H4 (cell line): Measurements from ENCODE around the gene ZNF280A. TPM values are rescaled to one million over a fixed set of nuclear protein-coding genes. Genes with fewer than 3 reads are reported as not detected.

Experiments used
- DNase-seq: peaks from one replicate; pipeline ENCODE4 v3.0.0-alpha.2; 2015; ENCODE audit warnings: low spot score
- total RNA-seq: library from RNA; depleted of rRNA; stranded (reverse); fragments of >200 nt; shearing (Covaris generic); gene quantifications from 2 replicates; pipeline ENCODE4 v1.2.3, GENCODE V29; 2014; rRNA removed

Gene ZNF280A, protein sequence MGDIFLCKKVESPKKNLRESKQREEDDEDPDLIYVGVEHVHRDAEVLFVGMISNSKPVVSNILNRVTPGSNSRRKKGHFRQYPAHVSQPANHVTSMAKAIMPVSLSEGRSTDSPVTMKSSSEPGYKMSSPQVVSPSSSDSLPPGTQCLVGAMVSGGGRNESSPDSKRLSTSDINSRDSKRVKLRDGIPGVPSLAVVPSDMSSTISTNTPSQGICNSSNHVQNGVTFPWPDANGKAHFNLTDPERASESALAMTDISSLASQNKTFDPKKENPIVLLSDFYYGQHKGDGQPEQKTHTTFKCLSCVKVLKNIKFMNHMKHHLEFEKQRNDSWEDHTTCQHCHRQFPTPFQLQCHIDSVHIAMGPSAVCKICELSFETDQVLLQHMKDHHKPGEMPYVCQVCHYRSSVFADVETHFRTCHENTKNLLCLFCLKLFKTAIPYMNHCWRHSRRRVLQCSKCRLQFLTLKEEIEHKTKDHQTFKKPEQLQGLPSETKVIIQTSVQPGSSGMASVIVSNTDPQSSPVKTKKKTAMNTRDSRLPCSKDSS
- 0.06 and 0.18 TPM in 2 replicates for total RNA-seq

DNA sequence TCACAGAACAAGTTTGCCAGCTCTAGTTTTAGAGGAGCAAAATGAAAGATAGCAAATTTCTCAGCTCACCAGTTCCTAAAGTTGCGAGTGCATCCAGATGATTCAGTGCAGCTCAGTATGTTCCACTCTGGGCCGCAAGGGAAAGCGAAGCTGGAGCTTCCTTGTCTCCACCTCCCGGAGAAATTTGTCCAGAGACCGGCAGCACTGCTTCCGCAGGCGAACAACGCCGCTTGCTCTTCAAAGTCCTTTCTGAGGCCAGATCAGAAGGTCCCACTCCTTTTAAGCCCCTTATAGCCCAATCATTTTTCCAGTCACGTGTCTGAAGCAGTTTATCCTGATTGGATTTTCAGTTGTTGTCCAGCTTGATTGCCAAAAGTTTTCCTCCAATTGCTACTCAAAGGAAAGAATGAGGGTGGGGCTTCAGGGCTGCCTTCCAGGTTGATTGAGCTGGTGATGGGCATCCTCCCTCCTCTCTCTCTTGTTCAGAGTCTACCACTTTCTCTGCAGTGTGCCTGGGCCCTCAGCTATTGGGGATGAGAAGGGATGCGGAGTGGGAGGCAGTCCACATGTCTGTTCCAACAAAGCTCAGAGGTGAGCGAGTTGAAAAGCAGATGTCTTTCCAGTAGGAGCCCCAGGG, at the start of gene ZNF280A:
ZNF280A (minus strand) TSS at position 251 of the 637 bp plus-strand sequence. CDS start 4,640 bp downstream, outside the sequence.
- no peak for DNase-seq

DNA sequence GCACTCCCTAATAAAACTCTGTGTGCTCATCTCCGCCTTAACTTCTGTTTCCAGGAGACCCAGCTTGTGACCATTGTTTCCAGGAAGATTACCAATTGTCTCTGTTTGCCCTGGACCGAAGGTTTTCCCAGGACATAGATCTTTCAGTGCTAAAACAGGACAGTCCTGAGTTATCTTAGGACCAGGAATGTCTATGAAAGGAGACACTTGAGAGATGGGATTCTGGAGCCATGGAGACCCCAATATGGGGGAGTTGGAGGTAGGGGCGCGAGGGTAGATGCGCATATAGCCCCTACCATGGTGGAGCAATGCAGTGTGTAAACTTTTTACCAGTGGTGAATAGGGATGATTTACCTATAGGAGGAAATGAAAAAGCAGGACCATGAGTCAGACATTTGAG, 49.1 kb upstream of the ZNF280A start:
- no peak for DNase-seq

DNA sequence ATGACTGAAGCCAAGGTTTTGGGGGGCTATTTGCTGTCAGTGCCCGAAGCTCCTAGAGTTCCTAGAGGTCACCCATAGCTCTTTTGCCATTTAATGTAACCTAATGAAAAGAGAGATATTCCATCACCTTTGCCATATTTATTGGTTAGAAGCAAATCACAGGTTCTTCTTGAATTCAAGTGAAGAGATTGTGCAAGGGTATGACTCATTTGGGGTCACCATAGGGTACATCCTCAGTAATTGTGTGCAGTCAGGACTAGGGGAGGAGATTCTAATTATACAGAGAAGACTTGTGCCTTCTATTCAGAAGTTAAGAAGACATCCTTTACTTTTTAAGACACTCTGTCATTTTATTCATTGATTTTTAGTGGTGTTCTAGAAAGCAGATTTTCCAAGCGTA, 45.9 kb upstream of the ZNF280A start:
- no peak for DNase-seq

DNA sequence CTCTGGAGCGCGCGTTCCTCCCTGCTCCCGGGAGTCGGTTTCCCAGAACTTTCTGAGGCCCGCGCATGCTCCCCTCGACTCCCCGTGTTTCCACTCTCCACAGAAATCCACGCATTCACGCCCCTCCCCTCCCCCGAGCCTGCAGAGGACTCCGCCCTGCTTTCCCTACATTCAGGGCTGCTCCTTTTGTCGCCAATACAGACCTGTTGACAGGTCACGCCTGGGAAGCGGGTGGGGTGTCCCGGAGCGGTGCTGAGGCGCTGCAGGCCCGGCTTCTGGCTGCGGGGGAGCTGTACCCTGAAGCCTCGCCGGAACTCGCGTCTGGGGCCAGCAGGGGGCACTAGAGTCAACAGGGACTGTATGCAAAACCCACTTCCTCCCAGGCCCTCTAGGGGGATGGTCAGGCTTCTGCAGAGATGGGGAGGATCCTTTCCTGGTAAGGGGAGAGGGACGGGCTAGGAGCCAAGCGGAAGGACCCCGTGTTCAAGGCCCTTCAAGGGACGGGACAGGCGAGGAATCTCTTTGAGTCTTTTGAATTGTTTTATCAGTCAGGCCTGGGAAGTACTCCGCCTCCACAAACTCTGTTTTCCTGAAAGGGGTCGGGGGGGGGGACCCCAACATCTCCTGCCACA, 39.0 kb upstream of the ZNF280A start, which contains the start of gene PRAME:
PRAME (minus strand) TSS at position 294 of the 632 bp plus-strand sequence. CDS start 2,433 bp downstream, outside the sequence.
- DNase-seq, result peak; percentile 70

DNA sequence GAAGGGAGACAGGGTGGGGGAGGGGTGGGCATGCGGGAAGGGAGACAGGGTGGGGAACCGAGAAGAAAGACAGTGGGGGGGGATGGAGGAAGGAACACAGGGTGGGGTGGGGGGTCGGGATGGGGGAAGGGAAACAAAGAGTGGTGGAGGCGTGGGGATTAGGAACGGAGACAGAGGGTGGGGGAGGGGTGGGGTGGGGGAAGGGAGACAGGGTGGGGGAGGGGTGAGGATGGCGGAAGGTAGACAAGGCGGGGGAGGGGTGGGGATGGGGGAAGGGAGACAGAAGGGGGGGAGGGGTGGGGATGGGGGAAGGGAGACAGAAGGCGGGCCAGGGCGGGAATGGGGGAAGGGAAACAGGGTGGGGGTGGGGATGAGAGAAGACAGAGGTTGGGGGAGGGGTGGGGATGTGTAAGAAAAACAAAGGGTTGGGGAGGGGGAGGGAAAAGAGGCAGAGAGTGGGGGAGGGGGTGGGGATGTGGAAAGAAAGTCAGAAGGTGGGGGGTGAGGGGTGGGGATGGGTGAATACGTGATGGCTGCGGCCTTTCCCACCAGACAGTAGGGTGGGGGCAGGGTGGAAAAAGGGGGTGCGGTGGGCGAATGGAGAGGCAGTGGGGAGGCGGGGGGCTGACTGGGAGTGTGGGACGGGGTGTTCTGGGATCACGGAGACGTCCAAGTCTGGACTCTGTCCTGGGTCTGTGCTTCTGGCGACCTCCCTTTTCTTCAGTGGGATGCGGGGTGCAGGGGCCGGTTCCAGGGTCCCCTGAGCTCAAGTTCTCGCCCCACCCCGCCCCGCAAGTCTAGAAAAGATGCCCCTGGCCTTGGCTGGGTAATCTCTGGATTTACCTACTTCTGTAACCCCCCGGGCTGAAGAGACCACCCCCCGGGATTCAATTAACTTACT, 38.3 kb upstream of the ZNF280A start:
- no peak for DNase-seq

DNA sequence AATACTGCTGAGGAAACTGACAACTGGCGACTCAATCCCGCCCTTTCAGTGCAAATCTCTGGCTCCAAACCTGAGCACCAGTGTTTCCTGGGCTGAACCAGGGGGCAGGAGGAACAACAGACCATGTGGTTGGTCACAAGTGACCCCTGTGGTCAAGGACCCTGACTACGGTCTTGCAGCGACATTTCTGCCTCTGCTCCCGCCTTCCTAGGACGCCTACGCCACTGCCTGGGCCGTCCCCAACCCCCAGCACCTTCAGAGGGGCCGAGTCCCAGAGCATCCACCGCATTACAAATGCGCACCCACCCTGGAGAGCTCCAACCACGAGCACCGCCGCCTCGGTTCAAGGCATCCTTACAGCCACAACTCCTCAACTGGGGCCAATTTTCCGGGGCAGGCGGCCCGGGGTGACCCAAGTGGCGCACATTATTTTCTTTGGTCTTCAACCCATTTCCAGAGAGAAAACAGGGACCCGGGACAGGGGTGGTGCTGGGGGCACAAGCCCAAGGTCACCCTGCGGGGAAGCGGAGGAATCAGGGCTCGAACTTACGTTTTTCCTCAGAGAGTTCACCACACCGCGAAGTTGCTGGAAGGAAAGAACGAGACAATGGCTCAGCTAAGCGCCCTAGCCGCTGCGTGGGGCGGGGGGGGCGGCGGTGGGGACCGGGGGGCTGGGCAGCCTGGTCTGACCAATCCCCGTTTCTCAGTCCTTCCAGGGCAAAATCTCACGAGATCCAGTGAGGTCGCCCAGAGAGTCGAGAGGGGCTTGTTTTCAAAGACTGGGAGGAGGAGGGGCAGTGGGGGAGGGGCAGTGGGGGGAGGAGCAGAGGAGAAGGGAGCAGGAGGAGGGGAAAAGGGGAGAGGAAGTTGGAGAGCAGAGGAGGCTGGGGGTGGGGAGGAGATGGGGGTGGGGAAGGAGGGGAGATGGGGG, 37.2 kb upstream of the ZNF280A start:
- no peak for DNase-seq

DNA sequence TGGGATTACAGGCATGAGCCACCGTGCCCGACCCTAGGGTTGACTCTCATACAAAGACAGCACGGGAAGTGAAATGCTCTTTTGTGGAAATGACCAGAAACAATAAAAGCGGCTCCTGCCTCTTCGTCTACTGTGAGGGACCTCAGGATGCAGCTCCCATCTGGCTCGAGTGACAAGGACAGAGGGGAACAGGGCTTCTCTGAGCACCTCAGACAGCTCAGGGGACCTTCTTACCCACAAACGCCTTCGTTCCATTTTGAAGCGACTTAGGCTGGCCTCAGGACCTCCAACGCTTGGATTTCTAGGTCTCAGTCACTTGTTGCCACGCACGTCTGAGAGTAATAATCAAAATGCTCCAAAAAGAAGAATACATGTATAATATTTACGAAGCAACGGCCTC, 36.5 kb upstream of the ZNF280A start:
- no peak for DNase-seq

DNA sequence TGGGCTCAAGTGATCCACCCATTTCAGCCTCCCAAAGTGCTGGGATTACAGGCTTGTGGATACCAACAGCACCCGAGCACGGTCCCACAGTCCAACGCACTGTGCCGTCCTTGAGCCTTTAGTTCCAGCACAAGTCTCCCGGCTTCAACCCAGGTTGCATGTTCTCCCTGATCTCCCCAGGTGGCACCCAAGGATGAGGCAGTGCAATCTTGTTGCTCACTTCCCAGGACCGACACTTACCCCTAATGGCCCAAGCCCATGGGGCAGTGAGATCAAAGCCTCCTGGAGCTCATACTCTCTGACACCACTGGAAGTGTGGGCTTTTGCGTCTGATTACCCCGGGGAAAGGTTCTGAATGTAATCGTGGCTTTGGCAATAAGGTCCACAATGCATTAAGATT, 35.5 kb upstream of the ZNF280A start:
- DNase-seq, result no peak

DNA sequence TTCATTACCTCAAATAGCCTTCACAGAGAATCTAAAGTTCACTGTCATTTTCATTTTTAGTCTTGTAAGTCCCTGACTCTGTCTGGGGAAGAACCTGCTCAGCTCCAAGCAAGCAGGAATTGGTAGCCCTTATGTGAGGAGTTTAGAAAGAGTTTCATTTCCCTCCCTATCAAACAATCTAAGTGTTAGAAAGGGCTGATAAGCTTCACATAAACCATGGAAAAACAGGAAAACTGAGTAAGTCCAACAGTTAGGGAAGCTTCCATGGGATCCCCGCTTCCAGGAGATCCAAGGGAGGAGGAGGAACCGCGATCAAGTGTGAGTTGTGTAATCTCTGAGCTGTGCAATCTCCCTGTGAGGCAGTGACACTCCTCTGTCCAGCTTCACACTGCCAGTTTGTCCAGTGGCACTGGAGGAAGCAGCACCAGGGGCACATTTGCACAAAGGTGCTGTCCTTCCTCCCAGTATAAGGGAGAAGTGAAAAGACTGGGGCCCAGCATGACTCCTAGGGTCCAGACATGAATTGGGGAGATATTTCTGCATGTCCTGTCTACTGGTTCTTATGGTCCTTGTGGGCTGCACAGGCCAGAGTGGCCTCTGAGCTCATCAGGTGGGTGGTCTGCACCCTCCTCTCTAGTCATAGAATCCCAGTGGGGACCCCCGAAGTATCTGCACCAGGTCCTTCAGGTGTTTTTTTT, 34.7 kb upstream of the ZNF280A start:
- DNase-seq, result no peak

DNA sequence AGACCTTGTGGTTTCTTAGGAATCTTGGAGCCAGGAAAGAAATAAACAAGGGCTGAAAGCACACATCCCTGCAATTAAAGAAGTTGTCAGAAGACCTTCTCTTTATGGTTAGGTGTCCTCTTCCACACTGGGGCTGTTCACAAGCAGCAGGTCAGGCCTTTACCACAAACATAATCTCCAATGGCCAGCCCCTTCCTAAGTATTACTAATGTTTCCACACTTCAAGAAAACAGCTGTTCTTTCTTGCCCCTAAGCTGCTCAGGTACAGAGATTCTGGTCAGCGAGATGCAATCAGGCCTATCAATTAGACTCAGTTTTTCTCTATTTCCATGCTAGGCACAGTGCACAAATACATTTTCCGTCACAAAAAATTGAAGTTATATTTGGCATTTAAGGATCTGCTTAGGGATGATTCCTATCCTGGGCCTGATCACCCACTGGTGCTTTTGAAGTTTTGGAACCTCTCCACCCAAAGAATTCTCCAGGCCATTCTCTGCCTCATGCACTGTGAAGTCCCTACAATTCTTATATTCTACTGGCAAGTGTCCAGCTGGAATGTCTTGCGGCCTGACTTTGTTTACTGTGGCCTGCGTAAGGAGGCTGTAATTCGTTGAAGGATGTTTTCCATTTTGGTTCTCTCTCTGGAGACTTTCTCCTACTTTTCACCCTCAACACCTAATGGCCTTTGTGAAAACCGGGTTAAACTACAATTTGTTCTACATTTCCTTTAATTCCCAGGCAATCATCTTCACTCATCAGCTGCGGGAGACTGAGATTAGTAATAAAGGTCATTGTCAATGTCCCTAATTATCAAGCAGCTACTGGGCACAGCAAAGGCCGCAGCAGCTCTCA, 33.9 kb upstream of the ZNF280A start:
- DNase-seq, result no peak

DNA sequence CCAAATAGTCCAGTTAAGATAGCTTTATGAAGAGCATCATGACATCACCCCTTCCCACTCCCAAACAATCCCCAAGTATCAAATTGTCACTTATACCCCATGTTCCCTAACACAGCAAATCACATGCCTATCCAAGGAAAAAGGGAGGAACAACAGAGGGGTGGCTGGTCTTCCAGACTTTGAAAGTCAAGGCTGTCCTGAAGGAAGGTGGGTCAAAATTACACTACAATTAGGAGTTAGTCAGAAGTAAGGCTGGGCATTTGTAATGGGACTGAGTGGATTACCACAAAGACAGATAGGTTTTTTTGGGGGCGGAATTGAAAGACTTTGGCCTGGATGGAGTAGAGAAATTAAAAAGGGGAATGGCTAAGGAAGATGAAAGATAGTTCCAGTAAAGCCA, 33.1 kb upstream of the ZNF280A start:
- no peak for DNase-seq

DNA sequence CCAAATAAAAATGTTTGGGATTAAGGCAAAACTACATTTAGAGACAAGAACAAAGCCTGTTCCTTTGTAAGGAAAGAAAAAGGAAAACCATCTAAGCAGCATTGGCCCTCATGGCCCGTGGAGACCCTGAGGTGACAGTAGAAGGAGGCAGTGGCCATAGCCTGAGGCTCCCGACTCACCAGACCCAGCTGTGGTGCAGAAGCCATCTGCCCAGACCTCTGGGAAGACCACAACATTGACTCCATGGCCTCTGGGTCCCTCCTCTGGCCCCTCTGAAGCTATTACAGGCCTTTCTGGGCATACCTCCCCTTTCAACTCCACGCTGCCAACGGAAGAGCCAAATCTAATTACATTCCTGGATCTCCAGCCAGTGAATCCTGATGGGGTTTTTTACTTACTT, 32.6 kb upstream of the ZNF280A start:
- DNase-seq, result no peak

DNA sequence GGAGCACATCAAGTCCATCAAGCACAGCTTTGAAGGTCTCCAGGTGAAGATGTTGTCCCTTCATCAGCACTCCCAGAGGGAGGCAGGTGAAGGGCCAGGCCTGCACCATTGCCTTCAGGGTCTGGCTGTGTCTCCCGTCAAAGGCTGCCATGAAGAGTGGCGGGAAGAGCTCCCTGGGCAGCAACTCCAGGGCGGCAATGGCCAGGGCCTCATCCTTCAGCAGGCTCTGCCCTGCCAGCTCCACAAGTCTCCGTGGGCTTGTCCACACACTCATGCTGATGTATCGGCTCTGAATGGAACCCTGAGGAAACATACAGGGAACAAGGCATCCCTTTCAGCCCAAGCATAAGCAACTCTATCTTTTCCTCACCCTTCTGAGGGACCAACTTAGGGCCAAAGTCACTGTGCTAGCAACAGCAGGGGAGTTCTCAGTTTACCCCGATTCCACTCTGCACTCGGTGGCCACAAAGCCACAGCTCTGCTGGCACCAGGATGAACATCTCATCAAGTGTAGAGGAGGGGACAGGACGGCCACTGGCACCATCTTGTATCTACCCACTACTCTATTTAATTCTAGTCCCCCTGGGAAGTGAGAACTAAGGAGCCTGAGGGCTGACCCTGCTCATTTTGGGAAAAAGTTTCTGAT, 30.8 kb upstream of the ZNF280A start:
- no peak for DNase-seq

DNA sequence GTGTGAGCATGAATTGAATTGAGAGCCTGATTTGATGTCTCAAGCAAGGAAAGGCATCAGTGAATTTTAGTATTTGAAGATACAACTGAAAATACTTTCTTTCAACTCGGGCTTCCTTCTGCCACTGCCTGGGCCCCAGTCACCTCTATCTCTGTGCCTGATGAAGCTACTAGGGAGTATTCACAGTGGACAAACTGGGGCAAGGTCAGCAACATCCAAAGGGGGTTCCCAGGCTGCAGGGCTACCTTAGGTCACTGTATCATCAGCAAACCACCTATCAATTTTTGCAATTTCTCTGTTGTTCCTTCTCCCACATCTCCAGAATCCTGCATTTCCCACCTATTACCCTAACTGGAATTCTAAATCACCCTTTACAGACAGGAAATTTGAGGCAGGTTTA, 28.8 kb upstream of the ZNF280A start:
- no peak for DNase-seq

DNA sequence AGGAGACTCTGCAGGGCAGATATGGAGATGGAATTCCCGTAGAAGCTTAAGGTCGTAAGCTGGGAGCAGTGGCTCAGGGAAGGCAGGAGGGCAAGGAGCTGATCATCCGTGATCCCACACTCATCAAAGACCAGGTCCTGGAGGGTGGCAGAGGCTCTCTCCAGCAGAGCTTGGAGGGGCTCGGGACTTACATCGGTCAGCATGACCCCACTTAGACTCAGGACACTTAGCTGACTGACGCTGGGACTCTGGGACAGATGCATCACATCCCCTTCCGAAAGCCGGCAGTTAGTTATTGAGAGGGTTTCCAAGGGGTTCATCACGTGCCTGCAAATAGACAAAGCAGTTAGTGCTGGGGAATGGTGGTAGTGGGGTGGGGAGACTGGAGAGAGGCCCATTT, 28.2 kb upstream of the ZNF280A start:
- DNase-seq, result no peak

DNA sequence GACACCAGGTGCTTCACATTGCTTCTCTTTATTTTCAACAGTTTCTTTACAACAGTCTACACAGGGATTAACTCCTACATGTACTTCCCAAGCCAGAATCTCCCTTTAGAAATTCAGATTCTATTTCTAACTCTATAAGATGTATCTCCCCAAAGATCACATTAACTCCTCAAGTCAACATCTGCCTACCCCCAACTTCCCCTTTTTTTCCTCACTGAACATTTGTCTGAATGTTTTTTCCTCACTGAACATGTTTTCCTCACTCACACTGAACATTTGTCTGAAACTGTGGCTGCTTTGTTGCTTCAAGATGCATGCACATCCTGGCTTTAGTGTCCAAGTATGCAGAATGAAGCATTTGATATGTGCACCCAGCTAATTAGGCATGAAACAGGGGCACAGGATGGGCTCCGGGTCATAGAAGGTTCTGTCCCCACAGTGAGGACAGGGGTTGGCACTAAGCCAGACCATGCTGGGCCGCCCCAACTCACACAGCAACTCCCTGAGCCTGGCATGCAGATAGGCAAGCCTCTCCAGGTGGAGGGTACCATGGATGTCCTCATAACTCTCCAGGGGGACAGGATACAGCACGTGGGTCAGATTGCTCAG, 27.7 kb upstream of the ZNF280A start:
- DNase-seq, result no peak

DNA sequence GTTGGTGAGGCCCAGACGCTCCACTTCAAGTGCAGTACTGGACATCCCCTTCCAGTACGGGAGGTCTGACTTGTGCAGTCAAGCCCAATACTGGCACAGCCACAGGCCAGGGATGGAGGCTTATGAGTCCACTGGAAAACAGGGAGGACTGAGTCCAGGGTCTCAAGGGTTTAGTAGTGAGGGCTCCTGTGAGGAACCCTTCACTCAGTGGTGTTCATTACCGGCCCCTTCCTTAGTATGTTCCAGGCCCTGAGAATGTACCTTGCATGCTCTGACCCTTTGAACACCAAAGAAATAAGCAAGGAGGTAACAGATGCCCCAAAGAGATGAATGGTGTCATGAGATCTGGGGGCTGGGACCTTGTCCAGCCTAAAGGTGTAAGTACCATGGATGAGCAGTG, 27.2 kb upstream of the ZNF280A start:
- no peak for DNase-seq

DNA sequence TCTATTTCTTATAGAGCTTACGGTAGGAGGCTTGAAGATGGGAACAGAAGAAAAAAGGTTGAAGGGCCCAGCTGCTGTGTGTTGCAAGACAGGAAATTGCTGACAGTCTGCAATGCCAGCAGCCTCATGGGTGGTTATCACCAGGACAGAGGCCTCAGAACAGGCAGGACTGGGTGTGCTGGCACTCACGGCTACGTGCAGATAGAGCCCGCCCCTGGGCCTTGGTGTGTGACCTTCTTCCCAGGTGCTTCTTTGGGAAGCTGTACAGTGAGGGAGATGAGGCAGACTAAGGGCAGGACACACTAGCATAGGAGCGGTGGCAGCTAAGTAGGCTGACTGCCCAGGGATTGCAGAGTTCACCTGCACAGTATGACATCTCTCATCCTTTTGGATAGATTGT, 26.4 kb upstream of the ZNF280A start:
- DNase-seq, result no peak
